ENCODE data around the gene LATS2. TPM values are rescaled to one million over a fixed set of nuclear protein-coding genes. Genes with fewer than 3 reads are reported as not detected.

Gene LATS2
- total and polyA plus RNA-seq, 2 of the 8 experiments (the other 6 are each of a cell fraction or from before 2014, with no cell fraction given), result 8.3 to 26.2 TPM

- Histone ChIP-seq H3K27me3 (replicated peaks in 1 of 4; ENCODE audit: control insufficient read depth in 3 of 4, extremely low read depth in 1 of 4, insufficient read depth in 3 of 4, low read length in 3 of 4) (no peaks in the 10 kb centered on the region), H4K20me1 (replicated peaks in 1 of 2; ENCODE audit: control insufficient read depth in 1 of 2, insufficient read depth in 2 of 2, low read length in 2 of 2) (no peaks in the 10 kb centered on the region), H2BK12ac (ENCODE audit: low read depth, low read length) (no peak overlapping the region), H3K36me3 (ENCODE audit: control insufficient read depth in 2 of 4, insufficient read depth in 4 of 4, low read length in 3 of 4) (no peaks in the 10 kb centered on the region), H3K4me1 (replicated peaks in 1 of 4; ENCODE audit: control insufficient read depth in 3 of 4, insufficient read depth in 4 of 4, low read length in 3 of 4) (no peaks in the 10 kb centered on the region), H2BK120ac (replicated peaks; ENCODE audit: low read depth, low read length) (no peak overlapping the region), H3K9ac (replicated peaks in 1 of 4; ENCODE audit: extremely low read depth in 1 of 4, low read depth in 3 of 4, low read length in 3 of 4) (no peak overlapping the region), H4K91ac (replicated peaks; ENCODE audit: insufficient read length, low read length) (no peak overlapping the region), H3K4me2 (ENCODE audit: insufficient read depth in 1 of 2, low read depth in 2 of 2, low read length in 2 of 2) (no peak overlapping the region), H3K4ac (replicated peaks; ENCODE audit: insufficient read length, low read depth, low read length) (no peak overlapping the region), H3K23me2 (ENCODE audit: low read depth, low read length) (no peaks in the 10 kb centered on the region), H2AK5ac (ENCODE audit: low read depth, low read length) (no peak overlapping the region), H4K8ac (ENCODE audit: extremely low read depth, insufficient read depth, low read length) (no peak overlapping the region; the same call in 1 of the 2 replicates), H3K4me3 (ENCODE audit: extremely low read depth in 1 of 4, insufficient read depth in 2 of 4, low read depth in 3 of 4, low read length in 4 of 4) (no peak overlapping the region), H3K14ac (ENCODE audit: insufficient read length) (no peak overlapping the region), H2BK5ac (ENCODE audit: low read depth, low read length) (no peak overlapping the region), H3K23ac (ENCODE audit: insufficient read length) (no peak overlapping the region), H3K79me2 (ENCODE audit: control insufficient read depth in 1 of 2, insufficient read depth in 2 of 2, low read length in 2 of 2) (no peaks in the 10 kb centered on the region), H3K9me3 (ENCODE audit: insufficient read depth in 2 of 2, low read depth in 1 of 2, low read length in 1 of 2) (no peaks in the 10 kb centered on the region), H2BK20ac (ENCODE audit: low read length) (no peak overlapping the region), H3K56ac (replicated peaks; ENCODE audit: insufficient read length, low read depth, low read length) (no peak overlapping the region), H3K18ac (ENCODE audit: extremely low read depth, low read length) (no peak overlapping the region), H4K5ac (ENCODE audit: insufficient read length, low read depth, low read length) (no peak overlapping the region), H2BK15ac (ENCODE audit: low read length) (no peak overlapping the region), H2AFZ (ENCODE audit: low read length) (no peak overlapping the region), H3K27ac (ENCODE audit: low read depth, low read length) (no peak overlapping the region), H3K79me1 (ENCODE audit: low read depth, low read length) (no peaks in the 10 kb centered on the region)
- TF ChIP-seq NANOG (IDR thresholded peaks at IDR 0.05; ENCODE audit: insufficient read depth, low read depth, low read length, poor library complexity, severe bottlenecking), result no peak
- TF ChIP-seq BACH1 (IDR thresholded peaks at IDR 0.05; ENCODE audit: low read length), result no peak
- no peak for TF ChIP-seq POLR2AphosphoS5 (IDR thresholded peaks at IDR 0.05; ENCODE audit: low read depth, low read length)
- TF ChIP-seq HDAC6 (IDR thresholded peaks at IDR 0.05; ENCODE audit: low read depth, low read length), result no peak
- TF ChIP-seq, protein P1, sequence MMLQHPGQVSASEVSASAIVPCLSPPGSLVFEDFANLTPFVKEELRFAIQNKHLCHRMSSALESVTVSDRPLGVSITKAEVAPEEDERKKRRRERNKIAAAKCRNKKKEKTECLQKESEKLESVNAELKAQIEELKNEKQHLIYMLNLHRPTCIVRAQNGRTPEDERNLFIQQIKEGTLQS (IDR thresholded peaks at IDR 0.05; ENCODE audit: insufficient read depth, low read depth, low read length), result no peak
- TF ChIP-seq MAFK (IDR thresholded peaks at IDR 0.05; ENCODE audit: low read depth, low read length), result no peak
- no peak for TF ChIP-seq ASH2L (IDR thresholded peaks at IDR 0.05; ENCODE audit: low read length)
- TF ChIP-seq CEBPB (IDR thresholded peaks at IDR 0.05; ENCODE audit: low read depth, low read length), result no peak
- TF ChIP-seq GTF2F1 (IDR thresholded peaks at IDR 0.05; ENCODE audit: borderline replicate concordance, low read depth, low read length), result no peak
- no peak for TF ChIP-seq SRF (IDR thresholded peaks at IDR 0.05; ENCODE audit: low read depth, low read length)
- no peak for TF ChIP-seq KDM4A (IDR thresholded peaks at IDR 0.05; ENCODE audit: low read depth, low read length, severe bottlenecking)
- TF ChIP-seq E2F6 (IDR thresholded peaks at IDR 0.05), result no peak
- TF ChIP-seq TBP (IDR thresholded peaks at IDR 0.05; ENCODE audit: low read depth, low read length), result no peak
- no peak for TF ChIP-seq MAX (IDR thresholded peaks at IDR 0.05)
- DNase-seq (ENCODE audit: low read depth in 1 of 2, low spot score in 2 of 2), result no peak
- 94% methylated on average over 7 of the region's 7 CpGs; no CpG with 5 or more reads in 1 of the 2 experiments for WGBS, 2 experiments (ENCODE audit: extremely low coverage in 1 of 2, insufficient coverage in 1 of 2, insufficient read length in 1 of 2, insufficient replicate concordance in 2 of 2, low coverage in 1 of 2, low lambda C conversion rate in 2 of 2, missing lambda C conversion rate in 1 of 2)
- no peak for FAIRE-seq
- POLR2A ChIA-PET (ENCODE audit: partially characterized antibody), result no interaction called here
- CTCF ChIA-PET (ENCODE audit: partially characterized antibody), result no interaction called here
Observed at GRCh38 chr13:21100211-21100610, 38.8 kb upstream of the LATS2 start.
